ENCODE measurements around the gene TPPP.
"Not testable (repeated sequence)": the region's sequence is repeated elsewhere in the genome, so short reads cannot be mapped to it uniquely, and the experiment has no call there.

The TPPP gene

DNA sequence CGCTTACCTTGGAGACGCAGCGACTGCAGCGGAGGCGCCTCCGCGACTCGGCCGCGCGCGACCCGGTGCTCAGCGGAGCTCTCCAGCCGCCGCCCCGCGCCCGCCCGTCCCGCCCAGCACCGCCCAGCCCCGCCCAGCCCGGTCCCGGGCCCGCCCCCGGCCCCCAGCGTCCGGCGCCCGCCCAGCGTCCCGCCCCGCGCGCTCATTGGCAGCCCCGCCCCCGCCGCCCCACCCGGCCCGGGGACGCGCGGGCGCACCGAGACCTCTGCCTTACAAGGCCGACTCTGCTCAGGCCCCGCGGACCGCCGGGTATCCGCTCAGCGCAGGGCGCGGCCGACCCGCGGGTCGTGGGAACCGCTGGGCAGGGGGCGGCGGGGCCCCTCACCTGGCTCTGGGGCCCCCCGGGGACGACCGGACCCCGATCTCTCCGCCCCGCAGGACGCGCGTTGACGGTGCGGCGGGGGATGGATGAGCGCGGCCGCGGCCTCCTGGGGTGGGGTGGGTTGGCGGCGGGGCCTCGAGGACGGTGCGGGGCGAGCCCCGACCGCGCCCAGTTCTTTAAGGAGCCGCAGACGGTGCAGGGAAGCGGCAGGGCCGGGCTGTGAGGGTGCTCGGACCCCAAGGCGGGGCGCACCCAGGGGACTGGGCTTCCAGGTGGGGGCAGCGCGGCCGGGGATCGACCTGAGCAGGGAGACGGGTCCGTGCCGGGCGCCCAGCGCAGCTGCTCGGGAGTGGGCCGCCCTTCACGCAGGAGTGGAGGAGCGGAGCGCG lies at the start of gene TPPP:
Gene TPPP (minus strand): TSS at position 82 of the 771 bp plus-strand sequence. CDS start 15,292 bp downstream, outside the sequence.
- DNase-seq = peak; percentile 69 to 93

DNA sequence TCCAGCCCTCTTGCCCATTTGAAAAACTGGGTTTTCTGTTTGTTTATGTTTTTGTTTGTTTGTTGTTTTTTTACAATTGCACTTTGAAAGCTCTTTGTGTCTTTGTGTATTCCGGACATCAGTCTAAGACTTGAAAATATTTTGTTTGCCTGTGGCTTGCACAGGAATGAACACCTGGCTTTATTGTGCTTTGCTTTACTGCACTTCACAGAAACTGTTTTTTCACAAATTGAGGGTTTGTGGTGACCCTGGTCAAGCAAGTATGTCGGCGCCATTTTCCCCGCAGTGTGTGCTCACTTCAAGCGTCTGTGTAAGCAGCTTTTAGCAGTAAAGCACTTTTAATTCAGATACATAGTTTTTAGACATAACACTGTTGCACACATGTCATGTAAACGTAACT lies 49.1 kb upstream of the TPPP start:
- DNase-seq = not testable (repeated sequence)

DNA sequence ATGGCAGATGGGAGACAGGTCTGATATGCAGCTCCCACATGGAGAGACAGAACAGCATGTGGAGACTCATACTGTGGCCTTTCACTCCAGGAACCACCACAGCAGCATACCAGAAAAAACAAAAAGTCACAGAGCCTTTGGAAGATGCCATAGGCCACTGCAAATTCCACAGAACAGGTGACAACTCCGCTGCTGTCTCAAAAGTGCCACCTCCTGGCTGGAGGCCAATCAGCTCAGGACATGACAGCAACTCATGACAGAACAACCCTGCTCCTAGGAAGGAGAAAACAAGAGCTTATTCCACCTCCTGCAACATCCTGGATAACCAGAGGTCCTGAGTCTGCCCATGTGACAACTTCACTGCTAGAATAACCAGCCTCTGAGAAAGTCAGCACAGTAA lies 41.0 kb upstream of the TPPP start:
- DNase-seq = not testable (repeated sequence)

DNA sequence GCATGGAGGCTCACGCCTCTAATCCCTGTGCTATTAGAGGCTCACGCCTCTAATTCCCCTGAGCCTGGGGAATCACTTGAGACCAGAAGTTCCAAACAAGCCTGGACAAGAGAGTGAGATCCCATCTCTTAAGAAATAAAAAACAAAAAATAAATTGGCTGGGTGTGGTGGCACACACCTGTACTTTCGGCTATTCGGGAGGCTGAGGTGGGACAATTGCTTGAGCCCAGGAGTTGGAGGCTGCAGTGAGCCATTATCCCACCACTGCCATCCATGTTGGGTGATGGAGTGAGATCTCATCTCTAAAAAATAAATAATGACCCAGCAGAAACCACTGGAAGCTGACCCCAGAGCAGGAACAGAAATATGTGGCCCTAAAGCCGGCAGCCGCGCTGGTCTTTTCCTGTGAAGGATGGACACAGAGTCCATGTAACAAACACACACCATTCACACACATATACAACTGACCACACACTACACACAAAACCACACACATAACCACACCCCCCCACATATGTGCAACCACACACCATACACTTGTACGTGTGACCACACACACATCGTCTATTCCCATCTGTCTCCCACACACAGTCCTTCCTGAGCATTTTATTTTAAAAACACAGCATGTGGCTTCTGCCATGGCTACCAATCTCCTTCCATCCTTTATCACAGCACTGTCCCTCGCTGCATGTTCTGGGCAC lies 39.8 kb upstream of the TPPP start:
- DNase-seq = not testable (repeated sequence)

DNA sequence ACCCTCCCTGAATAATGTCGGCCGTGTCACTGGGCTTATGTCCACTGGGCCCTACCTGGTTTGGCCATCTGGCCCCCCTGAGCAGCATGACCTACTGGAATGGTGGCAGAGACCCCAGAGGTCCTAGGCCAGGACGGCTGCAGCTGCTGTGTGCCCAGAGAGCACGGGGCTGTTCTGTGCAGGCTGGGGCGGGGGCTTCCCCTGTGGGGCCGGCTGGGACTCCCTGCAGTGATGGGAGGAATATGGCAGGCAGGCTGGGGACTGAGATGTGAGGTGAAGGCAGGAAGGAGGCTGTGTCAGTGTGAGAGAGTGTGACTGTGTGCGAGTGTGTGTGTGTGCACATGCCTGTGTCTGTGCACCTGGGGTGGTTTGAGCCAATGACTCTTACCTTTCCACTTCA lies 36.1 kb upstream of the TPPP start:
- DNase-seq = not testable (repeated sequence)

DNA sequence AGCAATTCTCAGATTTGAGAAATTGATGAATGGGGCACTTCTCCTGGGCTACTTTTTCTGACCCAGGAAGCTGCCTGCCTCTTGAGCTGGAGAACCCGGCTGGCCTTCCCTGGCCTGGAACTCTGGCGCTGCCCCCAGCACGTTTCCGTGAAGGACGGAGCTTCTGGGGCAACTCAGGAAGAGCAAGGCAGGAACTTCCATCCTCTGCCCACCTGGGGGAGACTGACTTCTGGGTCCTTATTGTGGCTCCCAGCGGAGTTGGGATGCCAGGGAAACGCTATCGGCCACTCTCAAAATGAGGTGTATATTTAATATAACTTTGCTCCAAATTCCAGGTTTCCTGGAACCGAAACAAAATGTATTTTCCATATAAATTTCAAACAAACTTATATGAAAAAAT lies 33.9 kb upstream of the TPPP start:
- DNase-seq = not testable (repeated sequence)

DNA sequence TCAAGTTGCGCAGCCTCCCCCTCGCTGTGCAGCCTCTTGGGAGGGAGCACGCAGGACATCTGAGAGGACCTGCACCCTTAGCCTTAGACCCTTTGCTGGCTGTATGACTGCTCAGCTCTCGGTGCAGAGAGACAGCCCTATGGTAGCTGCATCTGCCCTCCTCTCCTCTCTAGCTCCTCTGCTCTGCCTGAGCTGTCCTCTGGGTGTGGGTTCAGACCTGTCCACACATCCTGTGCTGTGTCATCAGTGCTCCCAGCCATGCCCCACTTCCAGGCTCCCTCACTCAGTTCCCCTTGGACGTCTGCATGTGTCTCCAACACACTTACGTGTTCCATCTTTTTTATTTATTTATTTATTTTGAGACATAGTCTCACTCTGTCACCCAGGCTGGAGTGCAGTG lies 30.7 kb upstream of the TPPP start:
- not testable (repeated sequence) for DNase-seq

DNA sequence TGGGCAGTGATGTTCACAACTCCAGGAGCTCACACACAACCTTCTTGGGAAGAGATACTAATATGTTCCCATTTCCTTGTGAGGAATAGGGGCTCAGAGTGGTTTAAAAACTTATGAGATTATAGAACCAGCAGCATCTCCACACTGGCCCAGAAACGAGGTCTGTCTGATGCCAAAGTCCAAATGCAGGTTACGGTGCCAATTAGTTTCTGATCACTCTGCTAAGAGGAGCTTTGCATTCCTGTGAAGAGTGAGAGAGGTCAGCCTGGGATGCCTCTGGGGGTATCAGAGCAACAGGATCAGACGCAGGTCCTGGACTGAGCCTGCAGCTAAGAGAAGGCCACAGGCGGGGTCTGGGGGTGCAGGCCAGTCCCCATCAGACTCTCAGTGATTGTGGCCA lies 30.2 kb upstream of the TPPP start:
- not testable (repeated sequence) for DNase-seq

DNA sequence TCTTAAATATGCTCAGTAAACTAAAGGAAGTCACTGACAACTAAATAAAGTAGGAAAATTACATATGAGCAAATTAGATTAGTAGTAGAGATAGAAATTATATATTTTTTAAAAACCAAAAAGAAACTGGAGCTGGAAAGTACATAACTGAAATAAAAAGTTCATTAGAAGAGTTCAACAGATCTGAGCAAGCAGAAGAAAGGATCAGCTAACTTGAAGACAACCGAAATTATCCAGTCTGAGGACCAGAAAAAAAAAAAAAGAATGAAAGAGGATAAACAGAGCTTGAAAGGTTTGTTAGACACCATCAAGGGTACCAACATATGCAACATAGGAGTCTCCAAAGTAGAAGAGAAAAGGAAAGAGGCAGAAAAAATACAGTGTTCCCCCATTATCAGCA lies 26.2 kb upstream of the TPPP start:
- not testable (repeated sequence) for DNase-seq

DNA sequence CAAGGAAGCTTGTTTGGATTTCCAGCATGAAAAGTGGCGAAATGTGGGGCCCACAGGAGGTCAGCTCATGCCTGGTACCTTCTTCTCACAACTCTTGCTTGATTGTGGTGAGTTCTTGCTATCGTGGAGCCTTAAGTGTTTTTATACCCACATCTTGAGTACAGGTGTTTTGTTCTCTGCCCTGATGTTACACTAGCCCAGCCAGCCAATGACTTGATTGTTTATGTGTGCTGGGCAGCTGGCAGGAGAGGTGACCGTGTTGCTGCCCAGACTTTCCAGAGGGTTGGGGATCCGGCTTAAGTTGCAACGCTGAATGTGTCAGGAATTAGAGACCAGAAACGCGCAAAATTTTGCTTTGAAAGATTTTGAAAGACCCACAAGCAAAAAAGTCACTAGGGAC lies 24.0 kb upstream of the TPPP start:
- DNase-seq = no peak

DNA sequence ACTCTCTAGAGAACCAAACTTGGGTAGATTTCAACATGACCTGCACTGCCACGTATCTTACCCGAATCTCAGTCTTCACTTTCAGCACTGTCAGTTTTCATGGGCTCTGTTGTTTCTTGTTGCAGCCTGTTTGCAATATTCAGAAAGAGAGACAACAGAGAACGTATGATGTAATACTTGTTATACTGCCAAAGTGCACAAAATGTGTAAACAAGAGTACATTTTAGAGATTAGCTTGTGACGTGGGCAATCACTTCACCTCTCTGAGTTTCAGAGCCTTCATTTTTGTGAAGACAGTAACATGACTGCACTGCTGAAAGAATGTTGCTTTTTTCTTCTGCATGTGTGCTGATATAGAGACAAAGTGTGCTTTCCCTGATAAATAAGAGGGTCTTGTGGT lies 23.6 kb upstream of the TPPP start:
- not testable (repeated sequence) for DNase-seq

DNA sequence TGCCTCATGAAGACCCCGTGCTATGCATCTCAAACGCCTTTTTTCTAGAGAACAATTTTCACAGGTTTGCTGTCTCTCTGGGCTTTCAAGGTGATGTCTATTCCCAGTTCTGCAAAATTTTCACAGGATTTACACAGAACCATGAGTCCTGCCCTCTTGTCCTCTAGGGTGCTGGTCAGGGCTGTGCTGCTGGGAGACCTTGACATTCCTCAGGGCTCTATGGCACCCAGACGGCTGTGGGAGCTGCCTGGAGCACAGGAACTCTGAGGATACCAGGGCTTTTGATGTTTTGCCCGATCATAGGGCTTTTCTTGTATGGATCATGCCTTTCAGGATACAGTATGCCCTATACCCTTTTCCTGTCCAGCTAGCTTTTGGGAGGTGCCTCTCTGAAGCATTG lies 22.5 kb upstream of the TPPP start:
- not testable (repeated sequence) for DNase-seq

DNA sequence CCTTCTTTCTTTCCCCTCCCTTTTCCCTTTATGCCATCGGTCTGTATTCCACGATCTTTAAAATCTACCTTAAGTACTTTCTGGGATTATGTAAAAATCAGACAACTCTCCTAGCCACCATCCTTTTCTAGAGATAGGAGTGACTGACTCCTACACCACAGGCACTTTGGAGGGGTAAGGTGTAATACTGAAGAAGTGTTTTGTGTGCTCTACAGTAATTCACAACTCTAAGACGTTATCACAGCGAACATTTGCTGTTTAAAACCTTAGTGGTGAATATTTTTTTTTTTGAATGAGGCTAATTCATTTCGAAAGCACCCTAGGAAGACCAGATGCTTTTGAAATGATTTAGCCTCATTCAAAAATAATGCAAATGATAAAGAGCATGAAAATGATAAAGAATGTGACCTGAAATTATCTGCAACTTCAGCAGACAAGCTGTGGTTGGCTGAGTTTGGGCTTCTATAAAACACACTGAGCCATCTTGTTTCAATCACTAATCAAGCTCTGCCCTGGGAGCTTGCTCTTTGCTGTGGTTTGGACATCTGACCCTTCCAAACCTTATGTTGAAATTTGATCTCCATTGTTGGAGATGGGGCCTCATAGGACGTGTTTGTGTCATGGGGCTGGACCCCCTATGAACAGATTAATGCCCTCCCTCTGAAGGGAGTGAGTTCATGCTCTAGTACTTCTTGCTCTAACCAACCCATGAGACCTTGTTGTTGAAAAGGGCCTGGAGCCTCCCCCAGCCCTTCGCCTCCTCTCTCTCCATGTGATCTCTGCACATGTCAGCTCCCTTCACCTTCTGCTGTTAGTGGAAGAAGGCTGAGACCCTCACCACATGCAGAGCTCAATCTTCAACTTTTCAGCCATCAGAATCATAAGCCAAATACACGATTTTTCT lies 21.3 kb upstream of the TPPP start:
- DNase-seq = not testable (repeated sequence)

DNA sequence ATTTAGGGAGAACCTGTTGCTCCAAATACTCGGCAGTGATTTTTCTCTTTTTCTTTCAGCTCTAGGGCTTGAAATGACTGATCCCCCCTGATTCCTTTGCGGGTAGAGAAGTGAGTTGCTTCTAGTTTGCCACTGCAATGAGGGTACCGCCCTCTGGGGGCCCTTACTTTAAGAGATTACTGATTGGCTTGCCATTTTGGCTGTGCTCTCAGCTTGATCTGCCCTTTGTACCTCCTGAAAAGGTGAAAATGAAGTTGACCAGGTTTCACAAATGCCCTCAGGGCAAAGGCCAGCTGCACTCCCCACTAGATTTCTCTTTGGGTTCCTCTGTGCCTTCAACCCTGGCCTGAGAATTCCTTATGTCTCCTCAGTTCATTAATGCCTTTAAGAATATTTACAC lies 20.5 kb upstream of the TPPP start:
- DNase-seq = not testable (repeated sequence)

DNA sequence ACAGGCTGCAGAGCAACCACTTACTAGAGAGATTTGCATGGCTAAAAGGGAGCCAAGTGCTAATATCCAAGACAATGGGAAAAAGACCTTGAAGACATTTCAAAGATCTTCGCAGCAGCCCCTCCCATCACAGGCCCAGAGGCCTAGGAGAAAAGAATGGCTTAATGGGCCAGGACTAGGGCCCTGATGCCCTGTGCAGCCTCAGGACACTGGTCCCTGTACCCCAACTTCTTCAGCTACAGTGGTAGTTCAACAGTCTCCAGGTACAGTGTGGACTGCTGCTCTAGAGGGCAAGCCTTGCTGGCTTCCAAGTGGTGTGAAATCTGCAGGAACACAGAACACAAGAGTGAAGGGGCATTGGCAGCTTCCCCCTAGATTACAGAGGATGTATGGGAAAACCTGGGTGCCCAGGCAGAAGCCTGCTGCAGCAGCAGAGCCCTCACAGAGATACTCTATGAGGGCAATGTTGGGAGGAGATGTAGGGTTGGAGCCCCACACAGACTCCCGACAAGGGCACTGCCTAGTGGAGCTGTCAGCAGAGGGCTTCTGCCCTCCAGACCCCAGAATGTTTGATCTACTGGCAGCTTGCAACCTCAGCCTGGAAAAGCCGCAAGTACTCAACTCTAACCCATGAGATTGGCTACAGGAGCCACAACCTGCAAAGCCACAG lies 15.8 kb upstream of the TPPP start:
- not testable (repeated sequence) for DNase-seq

DNA sequence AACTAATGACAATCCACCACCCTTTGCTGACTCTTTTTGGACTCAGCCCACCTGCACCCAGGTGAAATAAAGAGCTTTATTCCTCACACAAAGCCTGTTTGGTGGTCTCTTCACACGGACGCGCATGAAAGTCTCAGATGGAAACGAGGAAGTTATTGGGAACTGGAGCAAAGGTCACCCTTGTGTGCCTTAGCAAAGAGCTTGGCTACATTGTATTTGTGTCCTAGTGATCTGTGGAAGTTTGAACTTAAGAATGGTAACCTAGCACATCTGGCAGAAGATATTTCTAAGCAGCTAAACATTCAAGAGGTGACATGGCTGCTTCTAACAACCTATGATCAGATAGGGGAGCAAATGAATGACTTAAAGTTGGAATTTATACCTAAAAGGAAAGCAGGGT lies 15.2 kb upstream of the TPPP start:
- not testable (repeated sequence) for DNase-seq

DNA sequence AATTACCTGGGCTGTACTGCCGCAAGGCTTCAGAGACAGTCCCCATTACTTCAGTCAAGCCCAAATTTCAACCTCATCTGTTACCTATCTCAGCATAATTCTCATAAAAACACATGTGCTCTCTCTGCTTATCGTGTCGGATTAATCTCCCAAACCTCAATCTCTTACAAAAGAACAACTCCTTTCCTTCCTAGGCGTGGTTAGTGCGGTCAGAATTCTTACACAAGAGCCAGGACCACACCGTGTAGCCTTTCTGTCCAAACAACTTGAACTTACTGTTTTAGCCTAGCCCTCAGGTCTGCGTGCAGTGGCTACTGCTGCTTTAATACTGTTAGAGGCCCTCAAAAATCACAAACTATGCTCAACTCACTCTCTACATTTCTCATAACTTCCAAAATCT lies 13.0 kb upstream of the TPPP start:
- not testable (repeated sequence) for DNase-seq

DNA sequence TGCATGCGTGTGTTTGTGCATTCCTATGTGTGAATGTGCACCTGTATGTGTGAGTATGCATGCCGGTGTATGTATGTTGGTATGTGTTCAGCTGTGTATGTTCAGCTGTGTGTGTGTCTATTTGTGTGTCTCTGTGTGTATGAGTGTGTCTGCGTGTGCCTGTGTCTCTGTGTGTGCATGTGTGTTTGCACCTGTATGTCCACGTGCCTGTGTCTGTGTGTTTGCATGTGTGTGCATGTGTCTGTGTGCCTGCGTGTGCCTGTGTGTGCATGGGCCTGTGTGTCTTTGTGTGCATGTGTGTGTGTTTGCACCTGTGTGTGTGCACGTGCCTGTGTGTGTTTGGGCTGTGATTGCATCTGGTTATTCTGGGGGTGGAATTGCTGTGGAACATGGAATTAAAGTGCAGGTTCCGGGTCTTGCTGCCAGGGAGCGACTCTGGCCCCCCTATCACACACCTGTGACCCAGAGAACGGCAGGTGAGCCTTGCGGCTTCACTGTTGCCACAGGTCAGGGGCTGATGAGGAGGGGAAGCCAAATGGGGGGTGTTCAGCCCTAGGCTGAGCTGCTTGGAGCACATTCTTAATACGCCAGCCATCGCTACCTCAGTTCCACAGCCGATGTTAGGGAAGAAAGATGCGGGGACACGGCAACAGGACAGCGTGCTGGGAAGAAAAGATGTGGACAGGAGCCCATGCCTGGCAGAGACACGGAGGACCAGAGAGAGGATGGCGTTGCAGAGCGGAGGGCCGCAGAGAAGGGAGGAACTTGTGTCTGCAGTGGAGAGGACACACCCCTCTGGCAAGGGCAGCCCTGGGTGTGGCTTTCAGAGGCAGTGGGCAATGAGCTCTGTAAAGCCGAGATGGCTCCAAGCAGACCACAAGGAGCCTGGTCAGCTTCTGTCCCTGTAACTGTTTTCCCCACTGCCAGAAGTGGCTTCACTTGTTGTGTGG lies 3.9 kb upstream of the TPPP start:
- not testable (repeated sequence) for DNase-seq

DNA sequence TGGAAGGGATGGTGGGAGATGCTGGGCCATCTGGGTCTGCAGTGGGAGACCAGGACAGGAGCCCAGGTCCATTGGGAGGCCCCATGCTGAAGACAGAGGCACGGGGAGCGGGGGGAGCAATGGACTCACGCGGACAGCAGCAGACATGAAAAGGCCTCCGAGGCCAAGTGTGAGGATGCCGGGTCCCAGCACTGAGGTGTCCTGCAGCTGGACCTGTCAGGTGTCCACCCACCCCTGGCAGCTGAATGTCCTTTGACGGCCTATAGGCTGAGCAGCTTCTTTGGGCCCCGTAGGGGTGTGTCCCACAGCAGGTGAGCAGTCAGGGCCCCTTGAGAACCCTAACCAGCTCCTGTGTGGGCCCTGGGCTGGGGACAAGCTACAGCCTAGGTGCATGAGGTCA lies 3.0 kb upstream of the TPPP start:
- DNase-seq = not testable (repeated sequence)

DNA sequence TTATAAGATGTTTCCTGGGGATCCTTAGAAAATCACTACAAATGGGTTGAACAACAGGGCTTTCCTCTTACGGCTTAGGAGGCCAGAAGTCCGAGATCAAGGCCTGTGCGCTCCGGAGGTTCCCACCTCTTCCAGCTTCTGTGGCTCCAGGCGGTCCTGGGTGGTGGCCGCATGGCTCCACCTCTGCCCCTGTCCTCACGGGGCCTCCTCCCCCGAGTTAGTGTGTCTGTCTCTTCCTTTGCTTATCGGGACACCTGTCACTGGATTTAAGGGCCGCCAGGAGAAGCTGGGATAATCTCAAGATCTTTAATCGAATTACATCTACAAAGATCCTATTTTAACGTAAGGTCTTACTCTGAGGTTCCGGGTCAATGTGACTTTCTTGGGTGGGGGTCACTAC lies 2.3 kb upstream of the TPPP start:
- DNase-seq = not testable (repeated sequence)

DNA sequence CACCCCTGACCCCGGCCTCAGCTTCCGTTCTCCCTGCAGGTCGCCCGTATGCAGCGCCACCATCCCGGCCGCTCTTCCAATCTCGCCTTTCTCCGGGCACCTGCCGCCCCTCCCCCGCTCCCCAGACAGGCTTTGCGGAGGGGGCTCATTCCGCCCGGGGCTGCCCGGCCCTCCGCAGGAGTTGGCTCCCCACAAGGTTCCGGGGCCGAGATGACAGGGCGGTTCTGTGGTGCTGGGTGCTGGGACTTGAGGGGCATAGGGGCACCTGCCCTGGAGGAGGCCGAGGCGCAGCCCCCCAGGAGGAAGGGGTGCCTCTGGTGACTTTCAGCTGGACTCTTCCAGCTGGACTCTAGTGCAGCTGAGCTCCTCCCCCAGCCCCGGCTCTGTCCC lies 885 bp upstream of the TPPP start:
- not testable (repeated sequence) for DNase-seq
